ENCODE results near the gene GINS3.

- no peak for TF ChIP-seq CTCF (conservative IDR thresholded peaks at IDR 0.05; ENCODE audit: low read depth in 2 of 2)
- TF ChIP-seq EZH2 (IDR thresholded peaks at IDR 0.05; ENCODE audit: low read depth, unreplicated experiment): no peak
Measured at GRCh38 chr16:58411736-58412614, 19.7 kb downstream of the GINS3 start.

Measured in GM23338 (cell line).